ENCODE data around the gene MPHOSPH9. TPM values are rescaled to one million over a fixed set of nuclear protein-coding genes. Genes with fewer than 3 reads are reported as not detected.

Gene MPHOSPH9
- total RNA-seq, 1 experiment from 2014 or later = 44.9 TPM

DNA sequence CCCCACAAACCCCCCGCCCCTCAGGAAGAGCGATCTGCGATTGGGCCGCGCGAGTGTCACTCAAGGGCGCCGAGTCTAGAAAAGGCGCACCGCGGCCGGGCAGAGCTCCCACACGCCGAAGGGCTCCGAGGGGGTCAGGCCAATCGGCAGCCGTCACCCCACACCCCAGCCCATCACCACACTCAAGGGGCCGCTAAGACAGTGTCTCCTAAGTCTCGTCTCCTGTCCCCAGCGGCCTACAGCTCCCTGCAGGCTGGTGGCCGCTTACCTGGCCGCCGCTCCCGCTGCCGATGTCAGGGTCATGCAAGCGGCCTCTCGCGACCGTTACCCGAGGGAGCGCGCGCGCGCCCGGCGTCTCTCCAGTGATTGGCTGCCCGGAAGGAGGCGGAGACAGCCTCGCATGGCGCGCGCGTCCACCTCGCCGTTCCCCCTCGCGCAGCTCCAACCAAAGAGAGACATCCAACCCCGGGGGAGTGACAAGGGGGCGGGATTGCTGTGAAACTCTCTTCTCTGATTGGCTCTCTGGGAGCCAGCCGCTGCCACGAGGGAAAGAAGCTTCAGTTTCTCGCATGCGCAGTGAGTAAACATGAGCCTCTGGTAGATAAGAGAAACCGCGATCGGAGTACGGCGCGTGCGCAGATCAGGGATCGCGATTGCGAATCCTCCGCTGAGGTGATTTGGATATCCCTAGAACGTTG is at the start of gene MPHOSPH9, which contains the start of gene MTRFR (continued):
- TF ChIP-seq ZBTB33 (IDR thresholded peaks at IDR 0.05; ENCODE audit: extremely low read depth, insufficient replicate concordance, low read length) (peak; percentile 81), SRF (IDR thresholded peaks at IDR 0.05; ENCODE audit: low read depth) (peak; percentile 57; the same call in 1 of the 2 replicates), SP1 (IDR thresholded peaks at IDR 0.05; ENCODE audit: low read depth) (peak; percentile 76), YY1 (IDR thresholded peaks at IDR 0.05; ENCODE audit: extremely low read depth, insufficient replicate concordance, low read depth, low read length) (no peak), EGR1 (IDR thresholded peaks at IDR 0.05; ENCODE audit: low read depth) (no peak), CBX3 (IDR thresholded peaks at IDR 0.05; ENCODE audit: low read depth) (no peak), TCF7L2 (IDR thresholded peaks at IDR 0.05; ENCODE audit: borderline replicate concordance, extremely low read depth, insufficient read depth, insufficient read length) (peak; percentile 85)
- TF ChIP-seq, protein P1, sequence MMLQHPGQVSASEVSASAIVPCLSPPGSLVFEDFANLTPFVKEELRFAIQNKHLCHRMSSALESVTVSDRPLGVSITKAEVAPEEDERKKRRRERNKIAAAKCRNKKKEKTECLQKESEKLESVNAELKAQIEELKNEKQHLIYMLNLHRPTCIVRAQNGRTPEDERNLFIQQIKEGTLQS (IDR thresholded peaks at IDR 0.05) = no peak
- TF ChIP-seq, protein P2, sequence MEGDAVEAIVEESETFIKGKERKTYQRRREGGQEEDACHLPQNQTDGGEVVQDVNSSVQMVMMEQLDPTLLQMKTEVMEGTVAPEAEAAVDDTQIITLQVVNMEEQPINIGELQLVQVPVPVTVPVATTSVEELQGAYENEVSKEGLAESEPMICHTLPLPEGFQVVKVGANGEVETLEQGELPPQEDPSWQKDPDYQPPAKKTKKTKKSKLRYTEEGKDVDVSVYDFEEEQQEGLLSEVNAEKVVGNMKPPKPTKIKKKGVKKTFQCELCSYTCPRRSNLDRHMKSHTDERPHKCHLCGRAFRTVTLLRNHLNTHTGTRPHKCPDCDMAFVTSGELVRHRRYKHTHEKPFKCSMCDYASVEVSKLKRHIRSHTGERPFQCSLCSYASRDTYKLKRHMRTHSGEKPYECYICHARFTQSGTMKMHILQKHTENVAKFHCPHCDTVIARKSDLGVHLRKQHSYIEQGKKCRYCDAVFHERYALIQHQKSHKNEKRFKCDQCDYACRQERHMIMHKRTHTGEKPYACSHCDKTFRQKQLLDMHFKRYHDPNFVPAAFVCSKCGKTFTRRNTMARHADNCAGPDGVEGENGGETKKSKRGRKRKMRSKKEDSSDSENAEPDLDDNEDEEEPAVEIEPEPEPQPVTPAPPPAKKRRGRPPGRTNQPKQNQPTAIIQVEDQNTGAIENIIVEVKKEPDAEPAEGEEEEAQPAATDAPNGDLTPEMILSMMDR (IDR thresholded peaks at IDR 0.05 in 2 of 3, conservative IDR thresholded peaks at IDR 0.05 in 1 of 3; ENCODE audit: borderline replicate concordance in 1 of 3, insufficient read depth in 1 of 3, low read depth in 2 of 3, low read length in 2 of 3) = no peak

Measured in HCT116 (cell line).